Stimulated activated naive CD8-positive, alpha-beta T cell treated with anti-CD3 and anti-CD28 coated beads, Interleukin-15, Interleukin-2, amounts not matched to agents 100 ng/mL and 50 ng/mL, for 24 hours (primary cell): ENCODE results near the gene CDC7.

Experiments
- H3K27ac Mint-ChIP-seq: one replicate; pipeline ENCODE4 v1.8.0; 2021; ENCODE audit warnings: mild to moderate bottlenecking, mixed read lengths
- H3K27me3 Mint-ChIP-seq: one replicate; pipeline ENCODE4 v1.8.0; 2021; ENCODE audit warnings: mixed read lengths
- H3K36me3 Mint-ChIP-seq: one replicate; pipeline ENCODE4 v1.8.0; 2021; ENCODE audit warnings: low read depth, mixed read lengths
- H3K4me1 Mint-ChIP-seq: one replicate; pipeline ENCODE4 v1.8.0; 2021; ENCODE audit warnings: low read depth, mixed read lengths
- H3K4me3 Mint-ChIP-seq: one replicate; pipeline ENCODE4 v1.8.0; 2021; ENCODE audit warnings: mild to moderate bottlenecking, mixed read lengths
- H3K9me3 Mint-ChIP-seq: one replicate; pipeline ENCODE4 v1.8.0; 2021; ENCODE audit warnings: mixed read lengths

CDC7 gene

GRCh38 chr1:91550961-91551360 lies 50.3 kb downstream of the CDC7 start:
- Mint-ChIP-seq H3K9me3 (no peaks in the 10 kb centered on the region), H3K27me3 (no peaks in the 10 kb centered on the region), H3K4me3 (no peak overlapping the region), H3K36me3 (no peaks in the 10 kb centered on the region), H3K4me1 (peaks cover 89% of the 10 kb centered on the region), H3K27ac (peak overlapping the region; percentile 43)

DNA sequence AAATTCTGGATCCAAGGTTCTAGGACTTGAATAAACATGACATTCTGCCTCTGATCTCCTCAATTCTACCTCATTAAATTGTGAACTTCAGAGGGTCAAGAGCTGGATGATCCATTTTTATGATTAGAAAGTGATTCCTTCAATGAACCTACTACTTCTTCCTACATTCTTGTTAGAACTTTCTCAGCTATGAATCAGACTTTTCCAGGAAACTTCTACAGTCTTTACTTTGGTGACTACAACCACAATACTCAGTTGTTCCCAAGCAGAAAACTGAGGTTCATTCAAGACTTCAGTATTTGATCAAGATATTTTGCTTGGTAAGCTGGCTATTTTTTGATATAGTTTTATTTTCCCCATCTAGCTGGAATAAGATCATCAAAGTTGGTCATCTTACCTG lies 51.4 kb downstream of the CDC7 start:
- Mint-ChIP-seq H3K9me3 (no peaks in the 10 kb centered on the region), H3K4me1 (peaks cover 95% of the 10 kb centered on the region), H3K27me3 (no peaks in the 10 kb centered on the region), H3K4me3 (no peak overlapping the region), H3K27ac (peak overlapping the region; percentile 47), H3K36me3 (no peaks in the 10 kb centered on the region)

DNA sequence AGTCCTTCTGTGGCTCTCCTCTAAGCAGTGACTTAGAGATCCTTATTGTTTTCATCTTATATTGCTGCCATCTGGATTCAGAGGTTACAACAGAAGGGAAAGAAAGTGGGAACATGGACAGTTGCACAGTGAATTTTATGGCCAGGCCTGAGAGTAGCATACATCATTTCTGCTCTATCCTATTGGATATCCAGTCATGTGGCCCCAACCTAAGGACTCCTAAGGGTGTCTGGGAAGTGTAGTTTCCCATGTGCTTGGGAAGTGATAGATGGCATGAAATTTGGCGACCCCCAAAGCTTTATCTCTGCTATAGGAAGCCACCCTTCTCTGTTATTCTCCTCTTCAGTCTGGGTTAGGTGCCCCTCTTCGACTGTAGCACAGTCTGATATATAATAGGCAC lies 51.9 kb downstream of the CDC7 start:
- Mint-ChIP-seq H3K36me3 (no peaks in the 10 kb centered on the region), H3K4me3 (no peak overlapping the region), H3K9me3 (no peaks in the 10 kb centered on the region), H3K27me3 (no peaks in the 10 kb centered on the region), H3K27ac (peak overlapping the region; percentile 47), H3K4me1 (peaks cover 95% of the 10 kb centered on the region)

DNA sequence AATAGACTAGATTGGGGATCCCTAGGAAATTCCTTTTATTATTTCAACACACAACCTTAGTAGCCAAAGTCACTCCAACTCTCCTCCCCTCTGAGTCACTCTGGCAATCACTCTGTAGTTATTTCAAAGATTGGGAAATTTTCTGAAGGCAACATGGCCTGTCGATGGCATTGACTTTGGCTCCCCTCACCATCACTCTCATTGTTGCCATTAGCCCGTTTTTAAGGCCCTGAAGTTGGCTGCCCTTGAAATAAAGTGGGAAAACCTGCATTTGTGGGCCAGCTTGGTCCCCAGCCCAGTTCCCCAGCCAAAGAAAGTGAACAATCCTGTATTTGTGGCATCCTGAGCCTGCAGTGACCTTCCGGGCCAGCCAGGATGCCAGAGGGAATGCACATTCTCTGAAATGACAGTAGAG lies 52.5 kb downstream of the CDC7 start:
- H3K27ac Mint-ChIP-seq = peak overlapping the region; percentile 2
- H3K4me3 Mint-ChIP-seq = no peak overlapping the region
- H3K4me1 Mint-ChIP-seq = peaks cover 95% of the 10 kb centered on the region
- H3K27me3 Mint-ChIP-seq = no peaks in the 10 kb centered on the region
- no peaks in the 10 kb centered on the region for H3K36me3 Mint-ChIP-seq
- no peaks in the 10 kb centered on the region for H3K9me3 Mint-ChIP-seq

DNA sequence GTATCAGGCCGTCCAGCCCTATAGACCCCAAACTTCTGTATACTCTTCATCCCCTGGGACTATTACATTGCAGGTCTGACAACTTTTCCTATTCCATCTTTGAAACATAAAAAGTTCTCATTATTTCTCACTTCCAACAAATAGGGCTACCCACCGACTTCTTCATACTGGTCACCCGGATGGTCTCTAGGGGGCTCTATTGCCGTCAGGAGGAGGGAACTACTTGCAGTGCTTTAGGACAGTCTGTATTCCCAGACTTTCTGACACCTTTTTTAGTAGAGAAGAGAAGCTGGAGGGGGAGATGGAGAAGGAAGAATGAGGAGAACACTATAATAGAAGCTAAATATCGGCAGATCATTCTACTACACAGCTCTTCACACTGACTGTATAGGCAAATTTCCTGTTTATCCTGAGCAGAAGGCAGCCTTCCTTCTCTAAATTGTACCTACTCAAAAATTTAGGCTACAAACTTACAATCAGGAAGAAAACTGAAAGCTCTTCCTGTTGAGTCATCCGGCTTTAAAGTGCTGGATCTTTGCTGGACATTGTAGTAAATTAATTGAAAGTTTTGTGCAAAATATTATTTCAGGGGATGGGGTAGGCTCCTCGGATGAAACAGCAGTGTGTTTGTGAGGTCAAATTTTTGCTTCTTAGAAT lies 54.6 kb downstream of the CDC7 start:
- H3K4me3 Mint-ChIP-seq = peak overlapping the region; percentile 25
- H3K27me3 Mint-ChIP-seq = no peaks in the 10 kb centered on the region
- H3K36me3 Mint-ChIP-seq = no peaks in the 10 kb centered on the region
- peaks cover 96% of the 10 kb centered on the region for H3K4me1 Mint-ChIP-seq
- no peaks in the 10 kb centered on the region for H3K9me3 Mint-ChIP-seq
- H3K27ac Mint-ChIP-seq = peak overlapping the region; percentile 93

GRCh38 chr1:91555821-91556531 lies 55.3 kb downstream of the CDC7 start:
- H3K4me3 Mint-ChIP-seq = peak overlapping the region; percentile 31
- H3K9me3 Mint-ChIP-seq = no peaks in the 10 kb centered on the region
- H3K27ac Mint-ChIP-seq = peak overlapping the region; percentile 93

GRCh38 chr1:91556556-91556955 lies 55.9 kb downstream of the CDC7 start:
- Mint-ChIP-seq H3K36me3 (no peaks in the 10 kb centered on the region), H3K9me3 (no peaks in the 10 kb centered on the region), H3K27me3 (no peaks in the 10 kb centered on the region), H3K4me3 (peak overlapping the region; percentile 31), H3K27ac (peak overlapping the region; percentile 93), H3K4me1 (peaks cover 93% of the 10 kb centered on the region)

More at GRCh38 chr1:91555821-91556531, 55.3 kb downstream of the CDC7 start:
- Mint-ChIP-seq H3K27me3 (no peaks in the 10 kb centered on the region), H3K36me3 (no peaks in the 10 kb centered on the region), H3K4me1 (peaks cover 94% of the 10 kb centered on the region)

DNA sequence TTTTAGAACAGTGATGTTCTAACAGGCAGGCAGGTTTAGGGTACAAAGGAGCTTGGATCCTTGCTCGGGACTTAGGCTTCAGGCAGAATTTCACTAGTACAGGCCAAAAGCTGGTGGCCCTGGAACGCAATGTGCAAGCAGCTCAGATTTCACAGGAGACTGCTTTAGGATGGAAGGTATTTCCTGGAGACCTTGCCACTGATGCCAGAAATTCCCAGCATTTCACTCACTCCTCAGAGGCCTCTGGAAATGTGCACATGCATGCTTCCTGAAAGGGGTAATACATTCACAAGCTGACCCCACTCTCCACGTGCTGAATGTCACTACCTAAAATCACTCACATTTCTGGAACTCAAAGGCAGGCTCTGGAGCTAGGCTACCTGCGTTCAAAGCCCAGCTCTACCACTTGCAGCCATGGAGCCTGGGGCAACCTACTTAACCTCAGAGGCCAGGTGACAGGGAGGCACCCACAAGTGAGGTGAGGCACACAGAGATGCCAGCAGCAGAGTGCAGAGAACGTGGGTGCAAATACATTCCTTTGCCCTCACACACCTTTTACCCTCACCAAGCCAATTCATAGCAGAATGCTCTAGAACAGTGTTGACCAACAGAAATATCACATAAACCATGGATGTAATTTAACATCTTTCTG lies 56.5 kb downstream of the CDC7 start:
- Mint-ChIP-seq H3K9me3 (no peaks in the 10 kb centered on the region), H3K27me3 (no peaks in the 10 kb centered on the region), H3K27ac (peak overlapping the region; percentile 93), H3K4me3 (no peak overlapping the region), H3K4me1 (peaks cover 87% of the 10 kb centered on the region), H3K36me3 (no peaks in the 10 kb centered on the region)

GRCh38 chr1:91557826-91558225 lies 57.2 kb downstream of the CDC7 start:
- Mint-ChIP-seq H3K27ac (no peak overlapping the region), H3K27me3 (no peaks in the 10 kb centered on the region), H3K36me3 (no peaks in the 10 kb centered on the region), H3K9me3 (no peaks in the 10 kb centered on the region), H3K4me3 (no peak overlapping the region), H3K4me1 (peaks cover 80% of the 10 kb centered on the region)

- Mint-ChIP-seq H3K27ac (peak overlapping the region; percentile 38), H3K4me3 (no peak overlapping the region), H3K4me1 (peaks cover 70% of the 10 kb centered on the region), H3K36me3 (peaks cover 3% of the 10 kb centered on the region), H3K9me3 (peaks cover 4% of the 10 kb centered on the region), H3K27me3 (no peaks in the 10 kb centered on the region)
These were observed 58.5 kb downstream of the CDC7 start for GRCh38 chr1:91559046-91559750.

GRCh38 chr1:91559838-91560565 lies 59.4 kb downstream of the CDC7 start:
- peak overlapping the region; percentile 21 for H3K4me3 Mint-ChIP-seq
- H3K9me3 Mint-ChIP-seq = peaks cover 6% of the 10 kb centered on the region
- peak overlapping the region; percentile 79 for H3K27ac Mint-ChIP-seq
- H3K36me3 Mint-ChIP-seq = peaks cover 3% of the 10 kb centered on the region
- H3K27me3 Mint-ChIP-seq = no peaks in the 10 kb centered on the region
- peaks cover 70% of the 10 kb centered on the region for H3K4me1 Mint-ChIP-seq

GRCh38 chr1:91564888-91565701 lies 64.4 kb downstream of the CDC7 start:
- H3K36me3 Mint-ChIP-seq = peaks cover 3% of the 10 kb centered on the region
- H3K4me3 Mint-ChIP-seq = no peak overlapping the region
- peaks cover 6% of the 10 kb centered on the region for H3K9me3 Mint-ChIP-seq
- H3K27me3 Mint-ChIP-seq = no peaks in the 10 kb centered on the region
- peaks cover 40% of the 10 kb centered on the region for H3K4me1 Mint-ChIP-seq
- no peak overlapping the region for H3K27ac Mint-ChIP-seq

DNA sequence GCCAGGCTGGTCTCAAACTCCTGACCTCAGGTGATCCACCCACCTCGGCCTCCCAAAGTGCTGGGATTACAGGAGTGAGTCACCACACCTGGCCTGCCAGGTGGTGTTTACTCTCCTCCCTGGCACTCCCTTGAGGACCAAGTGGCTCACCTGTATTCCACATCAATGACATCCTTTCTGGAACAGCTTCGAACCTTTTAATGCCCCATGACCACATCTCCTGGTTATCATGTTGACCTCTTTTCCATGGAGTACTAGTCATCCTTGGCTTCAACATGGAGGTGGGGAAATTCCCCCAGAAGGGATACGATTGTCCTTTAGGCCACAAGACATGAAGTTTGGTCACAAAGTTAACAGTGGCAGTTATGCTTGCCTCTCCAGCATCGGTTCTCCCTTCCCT lies 66.9 kb downstream of the CDC7 start:
- H3K27me3 Mint-ChIP-seq = no peaks in the 10 kb centered on the region
- peaks cover 43% of the 10 kb centered on the region for H3K4me1 Mint-ChIP-seq
- H3K36me3 Mint-ChIP-seq = peaks cover 3% of the 10 kb centered on the region
- H3K4me3 Mint-ChIP-seq = no peak overlapping the region
- H3K9me3 Mint-ChIP-seq = peaks cover 6% of the 10 kb centered on the region
- no peak overlapping the region for H3K27ac Mint-ChIP-seq

DNA sequence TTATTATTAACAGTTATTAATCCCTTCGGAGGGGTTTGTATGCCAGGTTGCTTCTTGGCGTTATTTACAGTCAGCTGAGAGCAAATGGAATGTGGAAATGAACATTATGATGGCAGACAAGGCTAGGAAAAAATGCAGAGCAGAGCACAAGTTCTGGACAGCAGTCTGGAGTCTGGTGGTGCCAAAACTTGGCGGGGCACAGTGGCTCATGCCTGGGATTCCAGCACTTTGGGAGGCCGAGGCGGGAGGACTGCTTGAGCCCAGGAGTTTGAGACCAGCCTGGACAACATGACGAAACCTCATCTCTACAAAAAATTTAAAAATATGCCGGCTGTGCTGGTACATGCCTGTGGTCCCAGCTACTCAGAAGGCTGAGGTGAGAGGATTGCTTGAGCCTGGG lies 67.6 kb downstream of the CDC7 start:
- no peak overlapping the region for H3K27ac Mint-ChIP-seq

More for the DNA sequence above, 67.6 kb downstream of the CDC7 start:
- H3K4me3 Mint-ChIP-seq = no peak overlapping the region
- H3K4me1 Mint-ChIP-seq = peaks cover 44% of the 10 kb centered on the region
- H3K36me3 Mint-ChIP-seq = peaks cover 3% of the 10 kb centered on the region
- peaks cover 6% of the 10 kb centered on the region for H3K9me3 Mint-ChIP-seq
- no peaks in the 10 kb centered on the region for H3K27me3 Mint-ChIP-seq
